Retinal pigment epithelial cell (primary cell): ENCODE measurements around the gene R3HDM2.

Source experiments
- DNase-seq: peaks from one replicate; pipeline ENCODE4 v3.0.0-alpha.2; 2010; ENCODE audit warnings: low read depth
- H3K4me3 ChIP-seq: 2 replicates; pipeline ENCODE4 v1.5.1; 2011; ENCODE audit warnings: mild to moderate bottlenecking, low read length, control low read depth, moderate library complexity
- CTCF ChIP-seq: conservative IDR thresholded peaks from 2 replicates; pipeline ENCODE4 v1.5.1; 2011; ENCODE audit warnings: low read depth, low read length, control low read depth, inconsistent platforms

R3HDM2 gene

GRCh38 chr12:57263096-57263495, 167.7 kb downstream of the R3HDM2 start:
- TF ChIP-seq CTCF = no peak
- H3K4me3 ChIP-seq = no peak overlapping the region
- DNase-seq = no peak

- no peak overlapping the region for H3K4me3 ChIP-seq
- TF ChIP-seq CTCF = no peak
- no peak for DNase-seq
Measured at GRCh38 chr12:57262126-57262822, 168.6 kb downstream of the R3HDM2 start.

- H3K4me3 ChIP-seq = no peak overlapping the region
- DNase-seq = no peak
- TF ChIP-seq CTCF = no peak
Measured at GRCh38 chr12:57261428-57261865, 169.4 kb downstream of the R3HDM2 start.

GRCh38 chr12:57260366-57260765, 170.5 kb downstream of the R3HDM2 start:
- TF ChIP-seq CTCF = no peak
- no peak overlapping the region for H3K4me3 ChIP-seq
- DNase-seq = no peak

GRCh38 chr12:57258977-57259970, 171.6 kb downstream of the R3HDM2 start:
- DNase-seq = no peak
- H3K4me3 ChIP-seq = no peak overlapping the region
- no peak for TF ChIP-seq CTCF

GRCh38 chr12:57255916-57256315, 174.9 kb downstream of the R3HDM2 start:
- DNase-seq = no peak
- H3K4me3 ChIP-seq = no peak overlapping the region

More at GRCh38 chr12:57255916-57256315, 174.9 kb downstream of the R3HDM2 start:
- TF ChIP-seq CTCF = no peak
